ENCODE measurements around the gene IL22RA1. TPM values are rescaled to one million over a fixed set of nuclear protein-coding genes. Genes with fewer than 3 reads are reported as not detected.

IL22RA1 gene
- total RNA-seq, 4 donors from 2014 or later = 16.6 to 36.4 (median 27.8) TPM

DNA sequence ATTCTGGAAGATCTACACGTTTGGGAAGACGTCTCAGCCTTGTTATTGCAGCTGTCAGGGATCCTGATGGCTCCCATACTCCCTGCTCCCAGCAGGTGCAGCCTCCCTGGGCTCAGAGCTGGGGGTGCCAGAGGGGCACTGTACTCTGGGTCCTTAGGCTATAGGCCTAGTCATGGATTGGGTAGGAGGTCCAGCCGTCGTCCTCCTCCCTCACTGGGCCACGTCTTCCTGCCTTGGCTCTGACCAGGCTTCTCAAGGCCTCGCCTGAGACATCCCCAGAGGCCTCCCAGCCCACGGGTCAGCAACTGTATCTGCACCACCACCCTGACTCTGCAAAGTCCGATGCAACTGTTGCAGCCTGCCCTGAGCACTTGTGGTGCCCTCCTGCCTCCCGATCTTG lies 49.2 kb downstream of the IL22RA1 start:
- H3K36me3 ChIP-seq = no peaks in the 10 kb centered on the region
- H3K4me1 ChIP-seq = peaks cover 9% of the 10 kb centered on the region
- 88% methylated on average over 7 of the region's 9 CpGs for WGBS
- no peaks in the 10 kb centered on the region for H3K27me3 ChIP-seq
- no peak for TF ChIP-seq POLR2AphosphoS5 (IDR thresholded peaks at IDR 0.05)
- TF ChIP-seq EP300 (IDR thresholded peaks at IDR 0.05) = no peak
- TF ChIP-seq POLR2A (IDR thresholded peaks at IDR 0.05) = no peak
- TF ChIP-seq CTCF (IDR thresholded peaks at IDR 0.05) = no peak
- DNase-seq (ENCODE audit: low spot score in 2 of 2) = peak in 1 of 2 donors; percentile 45
- no peak overlapping the region for H3K27ac ChIP-seq
- no peaks in the 10 kb centered on the region for H3K9me3 ChIP-seq
- H3K4me3 ChIP-seq = no peak overlapping the region

DNA sequence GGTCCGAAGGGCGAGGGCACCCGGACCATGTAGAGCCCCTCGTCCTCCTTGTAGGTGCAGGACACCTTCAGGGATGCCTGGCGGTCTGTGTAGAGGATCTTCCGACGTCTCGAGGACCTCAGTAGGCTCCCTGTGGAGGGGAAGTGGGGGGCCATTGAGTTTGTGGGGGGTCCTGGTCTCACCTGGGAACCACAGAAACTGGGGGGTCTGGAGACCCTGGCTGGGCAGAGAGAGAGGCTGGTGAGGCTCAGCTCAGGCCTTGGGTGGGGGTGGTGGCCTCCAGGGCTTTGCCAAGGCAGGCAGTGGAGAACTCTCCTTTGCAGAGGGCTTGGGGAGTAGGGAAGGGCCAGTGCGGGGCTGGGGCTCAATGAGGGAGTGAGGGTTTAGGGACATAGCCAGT lies 50.0 kb downstream of the IL22RA1 start:
- Histone ChIP-seq H3K9me3 (no peaks in the 10 kb centered on the region), H3K4me1 (peaks cover 9% of the 10 kb centered on the region), H3K36me3 (no peaks in the 10 kb centered on the region), H3K27me3 (no peaks in the 10 kb centered on the region), H3K4me3 (no peak overlapping the region), H3K27ac (no peak overlapping the region)
- 98% methylated on average over 9 of the region's 9 CpGs for WGBS
- TF ChIP-seq POLR2A (IDR thresholded peaks at IDR 0.05) = no peak
- TF ChIP-seq POLR2AphosphoS5 (IDR thresholded peaks at IDR 0.05) = no peak
- no peak for TF ChIP-seq EP300 (IDR thresholded peaks at IDR 0.05)
- no peak for TF ChIP-seq CTCF (IDR thresholded peaks at IDR 0.05)
- no peak for DNase-seq (ENCODE audit: low spot score in 2 of 2)

DNA sequence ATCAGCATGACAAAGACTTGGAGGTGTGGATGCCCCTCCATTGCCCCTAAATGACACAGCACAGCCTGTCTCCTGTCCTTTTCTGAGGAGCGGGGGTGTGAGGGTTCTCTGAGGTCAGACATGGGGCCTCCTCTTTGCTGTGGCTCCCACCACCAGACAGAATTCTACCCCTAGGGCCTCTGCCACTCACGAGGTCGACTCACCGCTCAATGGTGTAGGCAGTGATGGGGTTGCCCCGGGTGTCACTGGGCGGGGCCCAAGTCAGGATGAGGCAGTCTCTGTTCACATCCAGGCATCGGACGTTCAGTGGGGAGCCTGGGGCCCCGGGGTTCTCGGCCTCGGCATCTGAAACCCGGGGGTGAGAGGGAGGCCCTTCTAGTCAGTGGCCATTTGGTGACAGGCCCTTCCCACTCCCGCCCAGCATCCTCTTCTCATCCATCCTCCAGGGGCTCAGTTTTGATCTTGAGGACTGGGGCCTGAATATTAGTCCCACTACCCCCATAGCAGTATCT lies 50.9 kb downstream of the IL22RA1 start:
- WGBS = 85% methylated on average over 11 of the region's 13 CpGs
- H3K9me3 ChIP-seq = no peaks in the 10 kb centered on the region
- no peak overlapping the region for H3K27ac ChIP-seq
- H3K4me1 ChIP-seq = peaks cover 9% of the 10 kb centered on the region
- H3K36me3 ChIP-seq = no peaks in the 10 kb centered on the region
- no peaks in the 10 kb centered on the region for H3K27me3 ChIP-seq
- no peak overlapping the region for H3K4me3 ChIP-seq
- DNase-seq (ENCODE audit: low spot score in 2 of 2) = no peak
- TF ChIP-seq EP300 (IDR thresholded peaks at IDR 0.05) = no peak
- no peak for TF ChIP-seq CTCF (IDR thresholded peaks at IDR 0.05)
- TF ChIP-seq POLR2A (IDR thresholded peaks at IDR 0.05) = no peak
- TF ChIP-seq POLR2AphosphoS5 (IDR thresholded peaks at IDR 0.05) = no peak

DNA sequence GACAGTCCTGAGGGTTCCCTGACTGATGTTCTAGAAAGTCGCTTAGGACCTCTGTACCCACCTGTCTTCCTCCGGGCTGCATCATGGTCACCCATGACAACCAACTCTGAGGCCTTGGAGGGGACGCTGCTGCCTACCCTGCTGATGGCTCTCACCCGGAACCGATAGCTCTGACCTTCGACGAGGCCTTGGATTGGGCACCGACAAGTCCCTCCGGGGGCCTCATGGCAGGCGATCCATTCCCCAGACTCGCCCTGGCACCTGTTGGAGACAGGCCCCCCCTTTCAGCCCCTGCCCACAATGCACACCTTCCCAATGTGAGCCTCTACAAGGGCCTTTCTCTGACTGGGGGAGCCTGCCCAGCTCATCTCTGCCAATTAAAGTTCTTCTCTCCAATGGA lies 52.2 kb downstream of the IL22RA1 start:
- WGBS = 99% methylated on average over 10 of the region's 11 CpGs
- H3K27me3 ChIP-seq = no peaks in the 10 kb centered on the region
- no peak overlapping the region for H3K27ac ChIP-seq
- H3K4me1 ChIP-seq = peaks cover 9% of the 10 kb centered on the region
- H3K9me3 ChIP-seq = no peaks in the 10 kb centered on the region
- no peak for DNase-seq (ENCODE audit: low spot score in 2 of 2)
- no peaks in the 10 kb centered on the region for H3K36me3 ChIP-seq
- no peak overlapping the region for H3K4me3 ChIP-seq
- TF ChIP-seq POLR2A (IDR thresholded peaks at IDR 0.05) = no peak

- no peaks in the 10 kb centered on the region for H3K27me3 ChIP-seq
- no peaks in the 10 kb centered on the region for H3K9me3 ChIP-seq
- H3K27ac ChIP-seq = no peak overlapping the region
- H3K36me3 ChIP-seq = no peaks in the 10 kb centered on the region
- H3K4me1 ChIP-seq = peaks cover 9% of the 10 kb centered on the region
- DNase-seq (ENCODE audit: low spot score in 2 of 2) = no peak
- TF ChIP-seq POLR2A (IDR thresholded peaks at IDR 0.05) = no peak
- no peak for TF ChIP-seq POLR2AphosphoS5 (IDR thresholded peaks at IDR 0.05)
- TF ChIP-seq CTCF (IDR thresholded peaks at IDR 0.05) = no peak
- H3K4me3 ChIP-seq = no peak overlapping the region
- WGBS = 47% methylated on average over 7 of the region's 14 CpGs
Observed at GRCh38 chr1:24089743-24090555, 53.0 kb downstream of the IL22RA1 start.
